NCI-H748 treated with DMSO at 0.1 percent for 48 hours (cell line): ENCODE results near the gene TVP23B.
"Not testable (repeated sequence)": the region's sequence is repeated elsewhere in the genome, so short reads cannot be mapped to it uniquely, and the experiment has no call there.

Experiments
- DNase-seq: peaks from one replicate; lab custom pipeline; 2025; lab: John Stamatoyannopoulos, UW

Gene TVP23B

DNA sequence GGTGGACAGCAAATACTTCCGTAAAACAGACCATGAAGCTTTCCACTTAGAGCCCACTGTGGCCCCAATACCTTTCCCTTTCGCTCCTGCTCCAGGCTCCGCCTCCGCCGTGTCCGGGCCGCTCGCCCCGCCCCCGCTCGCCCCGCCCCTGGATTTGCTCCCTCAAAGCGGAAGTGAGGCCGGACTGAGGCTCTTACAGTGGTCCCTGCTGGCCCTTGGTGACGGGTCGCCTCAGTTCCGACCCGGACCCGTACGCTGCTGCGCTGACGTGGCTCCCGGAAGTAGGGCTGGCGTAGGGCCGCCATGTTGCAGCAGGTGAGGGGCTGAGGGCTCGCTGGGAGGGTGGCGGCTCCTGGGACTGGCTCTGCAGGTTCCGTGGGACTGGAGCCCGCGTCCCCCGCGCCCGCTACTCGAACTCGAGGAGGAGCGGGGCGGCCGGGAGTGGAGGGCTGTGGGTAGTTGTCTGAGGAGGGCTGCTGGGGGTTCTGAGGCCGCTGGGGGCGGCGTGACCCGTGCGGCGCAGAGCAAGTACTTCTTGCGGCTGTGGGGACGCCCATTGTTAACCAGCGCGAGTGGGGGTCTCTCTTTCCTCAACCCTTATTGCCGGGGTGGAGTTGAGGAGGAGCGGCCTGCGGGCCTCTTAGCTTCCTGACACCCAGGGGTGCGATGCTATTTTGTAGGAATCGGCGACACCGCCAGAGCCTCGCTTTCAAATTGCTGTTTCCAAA, at the start of gene TVP23B:
Gene TVP23B (plus strand): TSS at position 193 of the 728 bp plus-strand sequence. CDS start 111 bp downstream, at position 304.
- peak; percentile 95 for DNase-seq

DNA sequence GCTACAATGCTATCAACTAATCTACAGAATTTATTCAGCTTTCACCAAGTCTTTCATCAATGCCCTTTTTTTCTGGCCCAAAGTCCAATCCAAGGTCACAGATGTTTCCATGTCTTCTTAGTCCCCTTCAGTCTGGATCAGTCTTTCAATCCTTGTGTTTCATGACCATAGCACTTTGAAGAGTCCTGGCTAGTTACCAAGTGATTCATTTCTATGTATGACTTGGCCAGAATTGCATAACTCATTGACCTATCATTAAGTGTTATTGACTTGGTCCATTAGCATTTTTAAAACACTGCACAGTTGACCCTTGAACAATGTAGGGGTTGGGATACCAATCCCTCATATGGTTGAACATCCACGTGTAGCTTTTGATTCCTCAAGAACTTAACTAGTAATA, 48.5 kb upstream of the TVP23B start:
- not testable (repeated sequence) for DNase-seq

DNA sequence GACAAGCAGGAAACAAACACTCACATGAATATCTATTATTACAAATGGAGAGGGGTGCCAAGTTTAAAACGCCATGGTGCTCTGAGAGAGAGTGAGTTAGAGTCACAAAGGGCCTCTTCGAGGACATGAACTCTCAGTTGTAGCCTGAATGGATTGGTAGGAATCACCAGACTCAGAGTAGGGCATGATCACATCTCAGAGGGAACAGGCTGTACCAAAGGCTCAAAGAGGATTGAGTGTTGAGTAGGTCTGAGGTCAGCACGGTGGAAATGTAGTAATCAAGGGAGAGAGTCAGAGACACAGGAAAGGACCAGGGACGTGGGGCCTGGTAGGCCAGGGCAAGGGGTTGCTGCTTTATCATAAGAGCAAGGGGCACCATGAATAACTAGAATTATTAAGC, 47.6 kb upstream of the TVP23B start:
- DNase-seq = not testable (repeated sequence)

DNA sequence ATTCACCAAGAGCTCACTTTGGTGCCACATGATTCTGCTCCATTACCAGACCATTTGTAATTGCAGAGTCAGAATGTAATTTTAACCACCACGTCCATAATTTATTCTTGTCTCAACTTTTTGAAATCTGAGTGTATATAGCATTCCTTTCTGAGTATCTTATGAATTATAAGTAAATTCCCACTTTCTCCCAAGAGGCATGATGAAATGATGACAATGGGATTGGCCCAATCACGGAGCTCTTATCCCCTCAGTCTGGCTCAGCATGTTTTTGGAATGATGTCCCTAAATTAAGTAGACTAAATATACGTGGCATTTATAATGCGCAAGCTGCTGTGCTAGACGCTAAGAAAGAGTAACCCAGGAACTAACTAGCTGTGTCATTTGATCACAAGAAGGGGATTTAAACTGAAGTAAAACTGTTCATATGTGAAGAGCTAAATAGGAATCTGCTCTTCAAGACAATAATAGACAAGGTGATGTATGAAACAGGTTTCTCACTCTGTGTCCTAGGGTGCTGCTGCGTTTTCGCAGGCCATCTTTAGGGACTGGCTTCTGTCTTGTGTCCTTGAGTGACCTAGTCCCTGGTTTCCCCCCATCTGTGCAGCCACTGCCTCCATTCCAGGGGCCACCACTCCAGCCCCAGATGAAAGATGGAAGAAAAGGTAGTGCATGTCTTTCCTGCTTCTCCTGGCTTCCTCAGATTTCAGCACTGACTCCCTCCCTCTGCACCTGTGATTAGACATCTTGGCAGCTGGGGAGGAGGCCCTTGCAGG, 41.2 kb upstream of the TVP23B start:
- not testable (repeated sequence) for DNase-seq

DNA sequence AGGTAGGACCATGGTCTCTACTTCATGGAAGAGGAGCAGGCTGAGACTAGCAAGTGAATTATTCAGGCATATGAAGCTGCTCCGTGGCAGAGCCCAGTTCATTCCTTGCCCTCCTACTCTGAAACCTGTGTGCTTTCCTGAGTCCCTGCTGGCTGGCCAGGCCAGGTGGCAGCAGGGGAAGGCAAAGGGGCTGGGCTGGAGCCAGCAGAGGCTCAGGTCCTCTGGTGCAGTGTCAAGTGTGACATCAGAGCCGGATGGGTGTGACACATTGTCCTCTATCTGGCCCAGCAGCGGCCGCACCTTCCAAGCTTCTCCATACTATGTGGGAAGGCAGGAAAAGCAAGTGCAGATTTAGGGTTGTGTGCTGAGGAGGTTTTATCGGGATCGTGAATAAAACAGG, 39.8 kb upstream of the TVP23B start:
- not testable (repeated sequence) for DNase-seq

DNA sequence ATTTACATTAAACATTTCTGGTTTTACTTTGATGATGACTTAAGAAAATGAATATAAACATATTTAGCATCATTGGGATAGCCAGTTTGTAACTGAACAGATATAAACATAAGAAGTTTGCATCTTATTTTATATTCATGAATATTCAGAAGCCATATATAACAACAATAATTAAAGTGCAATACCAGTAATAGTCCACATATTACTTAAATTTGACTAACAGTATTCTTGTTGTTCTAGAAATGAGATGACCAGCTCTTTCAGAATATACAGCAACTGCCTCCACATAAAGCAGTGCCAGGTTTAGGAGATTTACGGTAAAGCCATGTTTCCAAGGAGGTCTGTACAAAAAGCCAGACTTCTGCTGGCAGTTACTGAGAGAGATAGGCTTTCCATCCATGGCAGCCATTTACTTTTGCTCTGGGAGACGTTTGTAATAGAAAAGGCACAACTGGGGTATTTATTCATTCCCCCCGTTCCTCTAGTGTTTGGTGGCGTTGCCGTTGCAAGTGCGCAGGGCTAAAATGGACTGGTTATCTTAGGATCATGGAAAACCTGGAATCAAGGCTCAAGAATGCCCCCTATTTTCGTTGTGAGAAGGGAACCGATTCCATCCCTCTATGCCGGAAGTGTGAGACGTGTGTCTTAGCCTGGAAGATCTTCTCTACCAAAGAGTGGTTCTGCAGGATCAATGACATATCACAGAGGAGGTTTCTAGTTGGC, 37.1 kb upstream of the TVP23B start, which contains the start of gene FBXW10:
Gene FBXW10 (plus strand): TSS at position 356 of the 723 bp plus-strand sequence. CDS start 191 bp downstream, at position 547.
- DNase-seq = not testable (repeated sequence)

DNA sequence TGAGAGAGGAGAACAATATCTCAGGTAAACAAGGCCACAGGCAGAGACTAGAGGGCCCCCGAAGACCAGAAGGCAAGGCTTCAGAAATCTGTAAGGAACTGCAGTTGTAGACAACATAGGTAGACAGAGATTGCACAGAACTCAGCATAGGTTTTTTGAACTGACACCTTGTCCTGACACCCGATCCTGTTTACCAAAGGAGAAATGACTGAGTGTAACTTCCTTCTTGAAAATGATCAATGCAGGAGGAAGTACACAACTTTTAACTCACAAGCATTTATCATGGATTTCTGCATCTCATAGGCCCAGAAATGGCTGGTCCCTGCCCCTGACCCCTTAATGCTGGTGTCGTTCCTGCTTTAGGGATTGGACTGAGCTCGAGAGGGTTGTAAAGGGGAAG, 36.3 kb upstream of the TVP23B start:
- DNase-seq = not testable (repeated sequence)

DNA sequence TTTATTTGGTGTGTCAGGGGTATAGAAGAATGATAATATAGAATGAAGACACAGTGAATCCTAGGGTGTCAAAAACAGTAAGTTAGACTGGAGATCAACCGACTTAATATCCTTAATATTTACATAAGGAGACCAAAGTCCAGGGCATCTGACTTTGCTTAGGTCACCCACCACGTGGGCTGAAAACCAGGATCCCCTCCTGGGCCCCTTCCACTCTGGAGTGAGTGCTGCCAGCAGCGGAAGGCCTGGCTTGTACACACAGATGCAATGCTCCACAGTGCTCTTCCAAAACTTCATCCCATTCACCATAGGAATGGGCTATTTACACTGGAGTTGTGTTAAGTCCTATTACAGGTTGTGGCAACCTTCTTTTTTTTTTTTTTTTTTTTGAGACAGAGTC, 34.4 kb upstream of the TVP23B start:
- not testable (repeated sequence) for DNase-seq

DNA sequence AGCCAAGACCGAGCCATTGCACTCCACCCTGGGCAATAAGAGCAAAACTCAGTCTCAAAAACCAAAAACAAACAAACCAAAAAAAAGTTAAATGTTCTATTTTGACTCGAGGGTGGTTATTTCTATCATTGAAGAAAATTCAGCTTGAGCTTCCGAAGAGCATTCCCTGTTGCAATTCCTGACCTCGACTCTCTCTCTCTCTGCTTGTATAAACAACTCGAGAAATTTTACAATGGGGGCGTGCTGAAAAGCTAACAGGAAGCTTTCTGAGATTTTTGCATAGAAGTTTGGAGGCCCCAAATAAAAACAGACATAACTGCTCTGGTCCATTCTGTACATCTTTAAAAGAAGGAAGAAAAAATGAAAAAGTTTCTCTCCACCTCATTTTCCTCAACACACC, 33.5 kb upstream of the TVP23B start:
- not testable (repeated sequence) for DNase-seq

DNA sequence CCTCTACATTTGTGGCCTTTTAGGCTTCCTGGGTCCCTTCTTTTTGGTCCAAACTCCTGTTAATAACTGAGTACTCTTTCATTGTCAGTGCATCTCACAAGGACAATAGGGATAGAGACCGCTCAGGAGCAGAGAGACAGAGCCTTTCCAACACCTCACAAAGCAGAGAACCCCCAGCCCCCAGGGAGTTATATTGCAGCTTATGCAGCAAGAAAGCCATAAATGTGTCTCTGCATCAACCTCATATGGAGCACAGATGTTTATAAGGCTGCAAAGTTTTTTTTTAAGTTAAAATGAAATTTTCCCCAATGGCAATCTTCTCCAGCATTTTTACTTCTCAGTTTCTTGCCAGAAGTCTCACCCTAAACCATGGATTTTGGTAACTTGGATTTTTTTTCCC, 30.7 kb upstream of the TVP23B start:
- DNase-seq = not testable (repeated sequence)

DNA sequence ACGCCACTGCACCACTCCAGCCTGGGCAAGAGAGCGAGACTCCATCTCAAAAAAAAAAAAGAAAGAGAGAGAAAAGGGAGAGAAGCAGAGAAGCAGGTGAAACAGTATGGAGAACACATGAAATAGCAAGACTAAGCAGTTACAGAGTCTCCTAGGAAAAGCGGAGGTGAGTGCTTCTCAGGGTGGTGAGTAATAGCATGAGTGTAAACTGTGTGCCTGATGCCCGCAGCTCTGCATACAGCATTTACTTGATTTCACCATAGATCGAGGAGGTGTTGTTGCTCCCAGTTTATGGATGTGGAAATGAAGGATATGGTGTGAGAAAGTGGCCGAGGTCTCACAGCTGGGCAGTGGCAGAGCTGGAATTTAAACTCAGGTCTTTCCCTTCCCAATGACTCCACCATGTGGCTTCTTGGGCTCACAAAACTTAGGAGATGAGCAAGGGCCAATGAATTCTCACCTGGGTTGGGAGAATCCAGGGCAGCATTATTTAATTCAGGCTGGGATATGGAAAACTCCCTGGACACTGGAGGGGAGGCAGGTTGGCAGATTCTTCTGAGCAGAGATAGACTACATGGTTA, 27.1 kb upstream of the TVP23B start:
- DNase-seq = not testable (repeated sequence)

DNA sequence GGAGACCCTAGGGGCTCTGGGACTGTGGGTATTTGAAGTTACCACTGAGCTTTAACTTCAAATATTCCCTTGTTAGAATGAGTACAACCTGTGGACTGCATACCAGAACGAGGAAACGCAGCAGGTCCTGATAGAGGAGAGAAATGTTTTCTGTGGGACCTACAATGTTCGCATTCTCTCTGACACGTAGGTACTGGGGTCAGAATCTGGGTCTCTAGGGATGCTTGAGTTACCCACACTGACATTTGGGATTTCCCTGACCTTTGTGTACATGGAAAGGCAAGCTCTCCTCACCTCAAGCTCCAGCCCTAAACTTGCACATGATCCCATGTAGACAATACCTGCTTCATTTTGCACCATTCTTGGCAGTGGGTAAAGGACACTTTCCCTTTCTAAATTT, 25.0 kb upstream of the TVP23B start:
- not testable (repeated sequence) for DNase-seq

DNA sequence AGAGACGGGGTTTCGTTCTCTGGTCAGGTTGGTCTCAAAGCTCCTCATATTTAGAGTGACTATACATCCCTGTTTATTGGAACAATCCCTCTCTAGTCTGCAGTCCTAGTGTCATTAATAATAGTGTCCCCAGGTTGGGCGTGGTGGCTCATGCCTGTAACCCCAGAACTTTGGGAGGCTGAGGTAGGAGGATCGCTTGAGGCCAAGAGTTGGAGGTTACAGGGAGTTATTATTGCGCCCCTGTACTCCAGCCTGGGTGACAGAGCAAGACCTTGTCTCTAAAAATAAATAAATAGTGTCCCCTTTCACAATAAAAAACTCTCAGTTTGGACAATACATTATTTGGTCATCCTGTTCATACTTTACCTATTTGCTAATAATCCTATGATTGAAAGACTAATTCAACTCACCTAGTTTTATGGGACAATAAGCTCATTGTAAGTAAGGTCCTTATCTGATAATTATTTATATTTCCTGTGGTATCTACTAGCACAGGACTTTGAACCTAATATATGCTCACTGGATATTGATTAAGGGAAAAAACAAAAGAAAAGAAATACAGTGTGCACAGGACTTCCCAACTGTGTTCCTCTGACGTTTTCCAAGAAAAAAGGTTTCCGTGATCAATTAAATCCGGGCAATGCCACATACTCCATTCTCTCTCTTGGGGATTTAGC, 23.5 kb upstream of the TVP23B start:
- not testable (repeated sequence) for DNase-seq

DNA sequence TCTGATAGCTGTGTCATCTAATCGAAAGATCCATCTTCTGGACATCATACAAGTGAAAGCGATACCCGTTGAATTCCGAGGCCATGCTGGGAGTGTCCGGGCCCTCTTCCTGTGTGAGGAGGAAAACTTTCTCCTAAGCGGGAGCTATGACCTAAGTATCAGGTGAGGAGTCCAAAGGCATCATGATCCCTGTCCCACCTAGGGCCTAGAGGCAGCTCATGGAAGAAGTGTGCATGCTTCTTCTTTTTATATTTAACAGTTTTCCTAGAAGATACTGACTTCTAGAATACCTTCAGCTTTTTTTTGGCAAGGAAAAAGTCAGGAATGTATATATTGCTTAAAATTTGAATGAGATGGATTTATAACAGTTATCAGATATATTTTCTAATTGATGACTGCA, 22.6 kb upstream of the TVP23B start:
- not testable (repeated sequence) for DNase-seq

DNA sequence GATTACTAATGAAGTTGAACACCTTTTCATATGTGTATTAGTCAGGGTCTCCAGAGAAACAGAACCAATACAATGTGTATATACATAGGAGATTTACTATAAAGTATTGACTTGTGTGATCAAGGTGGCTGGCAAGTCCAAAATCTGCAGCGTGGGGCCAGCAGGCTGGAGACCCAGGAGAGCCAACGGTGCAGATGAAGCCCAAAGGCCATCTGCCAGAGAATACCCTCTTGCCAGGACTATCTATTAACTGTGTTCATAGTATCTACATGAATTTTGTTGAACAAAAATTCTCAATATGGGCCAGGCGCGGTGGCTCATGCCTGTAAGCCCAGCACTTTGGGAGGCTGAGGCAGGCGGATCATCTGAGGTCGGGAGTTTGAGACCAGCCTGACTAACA, 20.8 kb upstream of the TVP23B start:
- DNase-seq = not testable (repeated sequence)

DNA sequence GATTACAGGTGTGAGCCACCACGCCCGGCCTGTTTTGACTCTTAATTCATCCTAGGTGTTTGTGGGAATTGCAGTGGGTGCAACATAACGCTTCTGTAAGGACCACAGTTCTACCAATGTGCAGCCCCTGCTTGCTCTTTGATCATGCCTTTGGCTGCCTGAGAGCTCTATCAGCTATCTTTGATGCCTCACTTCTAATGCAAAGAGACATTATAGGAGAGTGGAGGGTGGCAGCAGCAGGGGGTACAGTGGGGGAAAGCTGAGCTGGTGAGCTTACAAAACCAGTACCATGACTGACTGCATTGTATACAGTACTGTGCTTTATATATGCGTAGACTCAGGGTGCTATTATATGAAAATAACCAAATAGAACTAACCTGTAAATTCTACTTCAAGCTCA, 10.4 kb upstream of the TVP23B start:
- not testable (repeated sequence) for DNase-seq

DNA sequence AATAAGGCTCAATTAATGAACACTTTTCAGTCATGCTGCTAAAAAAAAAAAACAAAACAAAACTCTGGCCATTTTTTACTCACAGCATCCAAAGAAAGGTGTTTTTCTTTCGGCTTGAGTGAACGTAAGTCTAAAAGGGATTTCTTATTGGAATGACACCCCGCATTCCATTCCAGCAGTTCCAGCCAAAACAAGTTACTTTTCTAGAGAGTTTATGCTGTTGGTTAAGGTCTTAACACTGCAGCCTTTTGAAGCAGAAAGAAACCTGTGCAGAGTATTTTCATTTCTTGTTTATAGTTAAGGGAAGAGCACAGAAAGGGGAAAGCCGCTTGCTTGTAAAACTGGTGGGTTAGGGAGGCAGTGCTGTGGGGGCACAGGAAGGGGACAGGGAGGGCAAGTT, 9.9 kb upstream of the TVP23B start:
- DNase-seq = not testable (repeated sequence)

DNA sequence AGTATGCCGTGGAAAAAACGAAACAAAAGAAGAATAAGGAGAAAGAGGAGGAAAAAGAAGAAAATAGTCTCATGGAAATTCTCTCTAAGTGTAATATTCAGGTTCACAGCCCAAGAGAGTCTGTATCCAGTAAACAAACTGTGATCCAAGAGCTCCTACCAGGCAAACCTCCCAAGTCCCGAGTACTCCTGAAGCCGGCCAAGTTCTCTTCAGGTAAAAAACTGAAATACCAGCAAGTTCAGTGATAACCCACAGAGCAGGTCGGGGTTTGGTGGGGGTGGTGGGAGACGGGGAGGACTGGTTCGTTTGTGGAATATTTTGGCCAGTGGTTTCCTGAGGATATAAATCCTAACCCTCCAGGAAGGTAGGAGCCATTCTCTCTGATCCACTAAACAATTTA, 8.5 kb upstream of the TVP23B start:
- no peak for DNase-seq

DNA sequence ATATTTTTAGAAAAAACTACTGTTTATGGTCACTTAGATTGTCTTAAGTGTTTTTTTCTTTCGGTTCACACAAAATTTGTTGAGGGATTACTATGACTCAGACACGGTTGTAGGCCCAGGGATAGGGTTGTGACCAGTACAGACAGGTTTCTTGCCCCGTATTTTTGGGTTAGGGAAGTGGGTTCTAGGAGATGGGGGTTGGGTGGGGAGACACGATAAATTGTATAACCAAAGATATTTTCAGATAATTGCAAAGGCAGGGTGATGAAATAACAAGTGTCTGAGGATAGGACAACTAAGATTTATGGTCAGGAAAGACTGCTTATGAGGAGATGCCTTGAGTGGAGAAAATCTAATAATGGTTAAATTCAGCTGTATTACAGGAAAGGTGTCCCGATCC, 822 bp downstream of the TVP23B start:
- not testable (repeated sequence) for DNase-seq

DNA sequence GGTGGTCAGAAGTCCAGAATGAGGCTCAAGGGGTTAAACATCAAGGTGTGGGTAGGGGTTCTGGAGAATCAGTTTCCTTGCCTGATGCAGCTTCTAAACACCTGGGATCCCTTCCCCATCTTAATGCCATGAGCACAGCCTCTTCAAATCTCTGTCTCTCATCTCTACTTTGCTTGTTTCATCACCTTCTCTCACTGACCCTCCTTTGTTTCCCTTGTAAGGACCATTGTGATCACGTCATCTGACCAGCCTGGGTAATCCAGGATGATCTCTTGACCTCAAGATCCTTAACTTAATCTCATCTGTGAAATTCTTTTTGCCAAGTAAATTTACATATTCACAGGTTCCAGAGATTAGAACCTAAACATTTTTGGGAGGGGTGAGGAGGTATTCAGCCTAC, 5.0 kb downstream of the TVP23B start:
- not testable (repeated sequence) for DNase-seq

DNA sequence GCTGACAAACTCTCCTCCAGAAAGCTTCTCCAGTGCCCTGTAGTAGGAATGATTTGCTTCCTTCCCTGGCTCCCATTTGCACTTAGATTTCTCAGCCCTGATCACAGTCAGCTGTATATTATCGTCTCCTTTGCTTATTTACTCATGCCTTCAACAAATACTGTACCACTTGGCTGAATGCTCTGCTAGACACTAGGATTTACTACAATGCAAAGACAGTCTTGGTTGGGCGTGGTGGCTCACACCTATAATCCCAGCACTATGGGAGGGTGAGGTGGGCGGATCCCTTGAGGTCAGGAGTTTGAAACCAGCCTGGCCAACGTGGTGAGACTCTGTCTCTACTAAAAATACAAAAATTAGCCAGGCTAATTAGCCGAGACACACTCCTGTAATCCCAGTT, 5.9 kb downstream of the TVP23B start:
- not testable (repeated sequence) for DNase-seq
